ENCODE results near the gene MINDY1.

- TF ChIP-seq POLR2A (IDR thresholded peaks at IDR 0.05; ENCODE audit: low read length): no peak
- TF ChIP-seq GATA1 (IDR thresholded peaks at IDR 0.05; ENCODE audit: low read depth, low read length): no peak
Measured at GRCh38 chr1:150999051-150999674, 7.5 kb downstream of the MINDY1 start.

Data from erythroblast (primary cell).